GM18870 (cell line): ENCODE data around the gene G0S2.

Source experiments
- ATAC-seq: cut with Tn5 transposase; IDR thresholded peaks from one replicate; pipeline ENCODE4 v1.9.1; 2021; ENCODE audit warnings: moderate library complexity; ENCODE audit not compliant: unreplicated experiment

G0S2 gene

DNA sequence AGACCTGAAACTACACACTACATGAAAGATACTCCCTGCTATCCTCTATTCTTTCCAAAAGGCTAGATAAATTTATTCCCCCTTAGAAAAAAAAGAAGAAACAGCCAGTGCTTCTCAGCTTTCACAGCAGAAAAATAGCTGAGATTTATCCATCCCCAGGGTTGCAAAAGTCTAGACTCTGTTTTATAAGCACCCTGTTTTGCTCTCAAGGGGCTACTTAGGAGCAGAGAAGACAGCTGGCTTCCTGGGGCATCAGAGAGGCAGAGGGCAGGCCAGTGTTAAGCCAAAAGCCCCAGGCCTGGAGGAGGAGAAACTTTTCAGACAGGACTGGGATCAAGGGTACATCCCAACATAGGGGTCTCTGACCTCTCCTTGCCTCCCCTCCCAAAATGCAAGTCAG, 26.9 kb upstream of the G0S2 start:
- no peak for ATAC-seq

- no peak for ATAC-seq
Measured at GRCh38 chr1:209648931-209649776, 26.1 kb upstream of the G0S2 start.

DNA sequence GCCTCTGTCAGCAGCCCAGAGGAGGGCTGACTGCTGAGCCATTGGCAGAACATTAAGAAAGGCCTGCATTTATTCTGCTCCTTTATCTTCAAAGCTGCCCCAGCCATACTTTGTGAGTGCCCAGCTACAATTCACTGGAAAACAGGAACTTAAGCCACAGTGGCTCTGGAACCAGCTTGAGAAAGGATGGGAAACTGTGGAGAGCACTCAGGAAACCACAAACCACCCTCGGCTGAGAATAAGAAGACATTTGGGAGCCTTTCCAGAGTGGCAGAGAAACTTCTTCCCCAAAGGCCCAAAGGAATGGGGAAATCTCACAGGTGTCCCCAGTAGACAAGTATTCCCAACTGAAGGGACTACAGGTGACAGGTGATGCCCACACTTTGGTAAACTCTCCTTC, 24.8 kb upstream of the G0S2 start:
- ATAC-seq: no peak

- peak; percentile 67 for ATAC-seq
Measured at GRCh38 chr1:209651138-209651587, 24.0 kb upstream of the G0S2 start.

DNA sequence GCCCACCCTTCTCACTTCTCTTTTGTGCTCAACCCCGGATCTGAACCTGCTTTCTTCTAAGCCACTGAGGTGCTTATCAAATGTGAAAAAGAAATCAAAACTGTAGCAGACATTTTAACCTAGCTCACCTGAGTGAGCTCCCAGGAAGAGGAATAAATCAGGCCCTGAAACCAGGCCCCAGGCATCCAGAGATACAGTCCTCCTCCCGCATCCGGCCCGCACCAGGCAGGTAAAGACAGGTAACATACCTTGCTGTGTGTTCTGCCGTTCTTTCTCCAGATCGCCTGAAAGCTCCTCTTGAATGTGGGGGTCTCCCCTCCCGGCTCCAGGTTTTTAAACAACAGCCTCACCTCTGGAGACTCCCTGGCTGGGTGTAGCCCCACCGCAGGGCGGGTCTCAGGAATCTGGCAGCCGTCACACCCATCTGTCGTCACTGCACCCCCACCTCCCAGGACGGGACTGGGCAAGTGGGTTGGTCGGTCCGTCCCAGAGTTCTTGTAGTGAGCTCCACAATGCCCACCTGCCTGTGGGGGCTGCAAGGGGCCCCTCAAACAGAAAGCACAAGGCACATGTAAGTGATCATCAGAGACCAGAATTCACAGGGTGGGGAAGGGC, 23.0 kb upstream of the G0S2 start, which contains the start of gene LAMB3:
Gene LAMB3, minus strand, starts transcription at position 305 of the 615 bp plus-strand sequence. CDS start 1,481 bp downstream, outside the sequence.
- no peak for ATAC-seq

GRCh38 chr1:209652873-209653401, 22.3 kb upstream of the G0S2 start:
- ATAC-seq: no peak

- ATAC-seq: no peak
Measured at GRCh38 chr1:209653915-209654351, 21.3 kb upstream of the G0S2 start.

DNA sequence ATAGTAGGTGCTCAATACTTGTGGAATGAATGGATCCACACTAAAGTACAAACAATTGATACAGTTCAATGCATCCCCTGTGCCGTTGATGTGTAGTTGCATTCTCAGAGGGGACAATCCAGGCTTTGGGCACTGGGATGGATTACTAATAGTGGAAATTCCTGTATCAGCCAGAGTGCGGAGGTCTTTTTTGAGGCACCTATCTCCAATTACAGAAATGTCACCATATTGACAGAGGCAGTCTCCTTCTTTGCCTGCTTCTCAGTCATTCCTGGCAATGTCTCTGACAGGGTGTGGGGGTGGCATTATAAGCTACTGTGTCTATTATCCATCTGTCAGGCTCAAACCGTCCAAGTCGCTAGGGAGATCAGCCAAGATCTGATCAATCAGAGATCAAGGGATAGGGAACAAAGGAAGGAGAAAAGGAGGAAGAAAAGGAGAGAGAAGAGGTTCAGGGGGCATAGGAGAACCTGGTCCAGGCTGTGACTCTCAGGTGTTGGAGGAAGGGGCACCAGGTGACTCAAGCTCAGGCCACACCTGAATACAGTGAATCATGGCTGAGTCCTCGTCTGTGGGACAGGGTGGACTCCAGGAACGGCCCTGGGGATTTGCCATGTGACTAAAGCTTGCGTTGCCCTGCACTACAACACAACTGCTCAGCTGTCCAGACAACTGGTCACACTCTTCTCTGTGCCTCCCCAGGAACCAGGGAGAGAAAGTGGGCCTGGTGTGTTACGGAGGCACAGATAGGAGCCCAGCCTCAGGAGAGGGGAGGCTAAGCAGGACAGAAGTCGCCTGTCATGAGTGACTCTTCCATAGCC, 19.6 kb upstream of the G0S2 start:
- no peak for ATAC-seq

- no peak for ATAC-seq
Measured at GRCh38 chr1:209657140-209657879, 17.9 kb upstream of the G0S2 start.

- ATAC-seq: no peak
Measured at GRCh38 chr1:209657918-209658317, 17.3 kb upstream of the G0S2 start.

DNA sequence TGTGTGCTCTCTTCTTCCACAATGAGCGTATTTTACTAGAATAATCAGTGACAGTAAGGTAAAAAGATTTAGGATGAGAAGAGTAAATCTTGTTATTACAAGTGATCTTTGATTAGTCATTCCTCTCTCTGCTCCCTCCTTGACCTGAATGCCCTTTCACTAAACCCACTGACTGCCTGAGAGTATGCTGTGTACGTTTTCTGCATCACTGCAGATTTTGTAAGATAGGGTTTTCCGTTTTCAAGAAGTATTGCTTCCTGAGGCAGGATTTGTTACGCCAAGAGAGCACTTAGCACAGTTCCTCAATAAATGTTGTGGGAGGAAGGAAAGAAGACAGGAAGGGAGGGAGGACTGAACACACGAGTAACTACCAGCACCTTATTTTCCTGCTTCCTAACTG, 15.3 kb upstream of the G0S2 start:
- ATAC-seq: peak; percentile 94

DNA sequence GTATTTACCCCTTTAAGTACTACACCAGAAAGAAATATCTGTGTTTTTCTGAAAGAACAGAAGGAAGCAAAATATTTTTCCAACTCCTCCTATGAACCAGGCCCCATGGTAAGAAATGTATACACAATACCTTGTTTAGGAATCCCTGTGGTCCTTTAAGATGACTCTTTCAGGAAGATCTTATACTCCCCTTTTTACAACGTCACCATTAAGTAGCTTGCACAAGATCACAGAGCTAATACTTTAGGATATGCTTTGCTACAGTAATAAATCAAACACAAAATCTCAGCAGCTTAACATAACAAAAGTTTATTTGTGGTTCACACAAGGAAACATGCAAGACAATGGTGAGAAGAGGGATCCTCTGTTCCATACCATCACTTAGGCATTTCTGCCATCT, 14.1 kb upstream of the G0S2 start:
- no peak for ATAC-seq

DNA sequence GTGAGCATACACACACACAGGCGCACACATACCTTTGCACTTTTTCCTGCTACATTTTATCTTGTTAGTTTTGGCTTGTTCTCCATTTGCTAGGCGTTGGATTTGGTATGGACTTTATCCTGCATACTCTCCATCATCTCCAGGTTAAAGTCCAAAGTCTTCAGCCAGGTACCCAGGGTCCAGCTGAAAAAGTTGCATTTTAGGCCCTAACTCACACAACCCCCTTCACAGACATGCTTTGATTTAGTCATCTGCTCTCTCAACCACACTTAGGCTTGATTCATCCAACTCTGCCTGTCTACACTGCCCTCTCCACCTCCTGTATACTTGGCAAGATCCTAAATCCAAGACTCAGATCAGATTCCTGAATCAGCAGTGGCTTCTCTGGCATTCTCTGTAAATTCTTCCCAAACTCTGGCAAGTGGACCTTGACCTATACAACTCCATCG, 12.3 kb upstream of the G0S2 start:
- ATAC-seq: no peak

- ATAC-seq: no peak
Measured at GRCh38 chr1:209667103-209667502, 8.1 kb upstream of the G0S2 start.

DNA sequence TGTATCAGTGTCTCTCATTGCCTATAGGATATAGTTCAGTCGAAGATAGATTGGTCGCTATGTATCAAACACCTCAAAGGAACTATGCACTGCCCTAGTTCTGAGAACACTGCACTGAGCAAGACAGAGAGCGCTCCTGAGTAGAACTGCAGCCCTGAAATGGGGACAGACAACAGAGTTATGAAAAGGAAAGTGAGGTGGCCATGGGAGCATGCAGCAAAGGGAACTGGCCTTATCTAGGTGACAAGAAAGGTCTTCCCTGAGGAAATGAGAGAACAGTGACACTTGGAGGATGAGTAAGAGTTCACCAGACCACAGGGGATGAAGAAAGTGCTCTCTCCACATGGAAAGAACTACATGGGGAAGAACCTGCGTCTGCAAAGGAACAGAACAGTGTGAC, 7.5 kb upstream of the G0S2 start:
- ATAC-seq: no peak

DNA sequence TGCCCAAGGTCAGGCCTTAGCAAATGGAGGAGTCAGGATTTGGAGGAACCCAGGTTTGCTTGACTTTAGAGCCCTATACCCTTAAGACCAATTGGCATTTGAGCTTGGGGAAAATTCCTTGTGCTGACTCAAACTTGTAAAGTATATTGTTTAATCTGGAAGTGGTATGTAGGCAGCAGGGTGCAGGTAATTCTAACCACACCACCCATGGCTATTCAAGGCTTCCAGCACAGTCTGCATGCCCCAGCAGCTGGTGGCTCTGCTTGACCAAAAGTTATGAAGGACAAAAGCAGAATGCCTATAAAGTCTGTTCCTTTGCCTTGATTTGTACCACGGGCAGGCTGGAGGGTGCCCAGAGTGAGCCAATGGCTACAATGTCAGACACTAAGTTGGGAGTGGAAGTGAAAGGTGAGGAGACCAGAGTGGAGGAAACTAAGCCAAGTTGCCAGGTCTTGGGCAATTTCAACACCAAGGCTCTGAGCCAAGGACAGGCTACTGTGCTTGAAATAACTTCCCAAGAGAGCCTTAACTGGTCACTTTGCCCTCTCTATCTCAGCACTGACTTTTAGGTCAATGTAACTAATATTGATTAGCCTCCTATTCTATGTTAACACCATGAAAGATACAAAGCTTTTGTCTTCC, 4.7 kb upstream of the G0S2 start:
- no peak for ATAC-seq

GRCh38 chr1:209672705-209673630, 2.2 kb upstream of the G0S2 start:
- ATAC-seq: peak; percentile 96

GRCh38 chr1:209673631-209674417, 1.4 kb upstream of the G0S2 start:
- no peak for ATAC-seq
